Right atrium auricular region (tissue), 2 donors: Measurements from ENCODE around the gene CAPN10. TPM values are rescaled to one million over a fixed set of nuclear protein-coding genes. Genes with fewer than 3 reads are reported as not detected.
"Not testable (repeated sequence)": the region's sequence is repeated elsewhere in the genome, so short reads cannot be mapped to it uniquely, and the experiment has no call there.

Experiments used
- DNase-seq: peaks from one replicate; pipeline ENCODE4 v3.0.0-alpha.2; 2019; ENCODE audit warnings: low spot score
- H3K27ac ChIP-seq, 2 donors: fragments of 200-600 bp; sonication (generic); 1 replicate in 1 of 2; 2 replicates in 1 of 2; pipeline ENCODE4 v1.5.1; 2016 to 2019
- H3K27me3 ChIP-seq, 2 donors: fragments of 200-600 bp; sonication (generic); one replicate each; pipeline versions ENCODE4 v1.5.1 to v1.6.0; 2017 to 2019
- H3K36me3 ChIP-seq: fragments of 200-600 bp; sonication (generic); one replicate; pipeline ENCODE4 v1.5.1; 2016
- H3K4me1 ChIP-seq, 2 donors: fragments of 200-600 bp; sonication (generic); one replicate each; pipeline versions ENCODE4 v1.5.1 to v1.6.0; 2017 to 2019
- H3K4me3 ChIP-seq, 2 donors: fragments of 200-600 bp; sonication (generic); 1 replicate in 1 of 2; 2 replicates in 1 of 2; pipeline ENCODE4 v1.5.1; 2017 to 2019; ENCODE audit warnings: mild to moderate bottlenecking in 1 of 2, moderate library complexity in 1 of 2
- H3K9me3 ChIP-seq, 2 donors: fragments of 200-600 bp; sonication (generic); one replicate each; pipeline ENCODE4 v1.5.1; 2019
- CTCF ChIP-seq, 2 donors: fragments of 200-600 bp; sonication (generic); IDR thresholded peaks; one replicate each; pipeline ENCODE4 v1.5.1; 2019; ENCODE audit warnings: antibody characterized with exemption in 2 of 2
- total RNA-seq, 2 donors: library from RNA; depleted of rRNA; stranded (reverse); fragments of >200 nt; gene quantifications; one replicate each; pipeline ENCODE4 v1.1.0, GENCODE V29; 2016

Gene CAPN10
- total RNA-seq, 2 donors from 2014 or later: 14.1 to 14.6 TPM

GRCh38 chr2:240613781-240614180, 27.2 kb downstream of the CAPN10 start:
- no peak overlapping the region for H3K27ac ChIP-seq
- no peaks in the 10 kb centered on the region for H3K4me1 ChIP-seq
- H3K9me3 ChIP-seq: no peaks in the 10 kb centered on the region
- TF ChIP-seq CTCF (IDR thresholded peaks at IDR 0.05): no peak
- H3K4me3 ChIP-seq: no peak overlapping the region
- H3K36me3 ChIP-seq: no peaks in the 10 kb centered on the region
- no peaks in the 10 kb centered on the region for H3K27me3 ChIP-seq
- DNase-seq: no peak

GRCh38 chr2:240614391-240614790, 27.9 kb downstream of the CAPN10 start:
- Histone ChIP-seq H3K27ac (no peak overlapping the region), H3K36me3 (no peaks in the 10 kb centered on the region), H3K27me3 (no peaks in the 10 kb centered on the region), H3K4me1 (no peaks in the 10 kb centered on the region), H3K9me3 (no peaks in the 10 kb centered on the region), H3K4me3 (no peak overlapping the region)
- no peak for TF ChIP-seq CTCF (IDR thresholded peaks at IDR 0.05)
- no peak for DNase-seq

GRCh38 chr2:240615396-240615795, 28.9 kb downstream of the CAPN10 start:
- Histone ChIP-seq H3K36me3 (no peaks in the 10 kb centered on the region), H3K4me1 (no peaks in the 10 kb centered on the region), H3K27me3 (no peaks in the 10 kb centered on the region), H3K9me3 (no peaks in the 10 kb centered on the region), H3K4me3 (no peak overlapping the region), H3K27ac (no peak overlapping the region)
- no peak for DNase-seq
- TF ChIP-seq CTCF (IDR thresholded peaks at IDR 0.05): no peak

- H3K4me3 ChIP-seq: no peak overlapping the region
- no peaks in the 10 kb centered on the region for H3K4me1 ChIP-seq
- no peaks in the 10 kb centered on the region for H3K27me3 ChIP-seq
- no peaks in the 10 kb centered on the region for H3K9me3 ChIP-seq
- H3K27ac ChIP-seq: no peak overlapping the region
- H3K36me3 ChIP-seq: no peaks in the 10 kb centered on the region
- DNase-seq: no peak
- no peak for TF ChIP-seq CTCF (IDR thresholded peaks at IDR 0.05)
Observed at GRCh38 chr2:240615820-240616547, 29.4 kb downstream of the CAPN10 start.

- not testable (repeated sequence) for H3K4me3 ChIP-seq, H3K36me3 ChIP-seq, H3K9me3 ChIP-seq, H3K27me3 ChIP-seq, DNase-seq, H3K27ac ChIP-seq, H3K4me1 ChIP-seq
Observed at GRCh38 chr2:240616860-240617666, 30.5 kb downstream of the CAPN10 start.

- H3K27ac ChIP-seq: no peak overlapping the region
- no peaks in the 10 kb centered on the region for H3K27me3 ChIP-seq
- no peak overlapping the region for H3K4me3 ChIP-seq
- no peaks in the 10 kb centered on the region for H3K4me1 ChIP-seq
- DNase-seq: no peak
- no peak for TF ChIP-seq CTCF (IDR thresholded peaks at IDR 0.05)
- H3K36me3 ChIP-seq: no peaks in the 10 kb centered on the region
- no peaks in the 10 kb centered on the region for H3K9me3 ChIP-seq
Observed at GRCh38 chr2:240618776-240619175, 32.2 kb downstream of the CAPN10 start.
